Stimulated activated naive CD8-positive, alpha-beta T cell treated with anti-CD3 and anti-CD28 coated beads, Interleukin-15, amount 100 ng/mL, for 72 hours (primary cell): ENCODE data around the gene SLC25A11.
"Not testable (repeated sequence)": the region's sequence is repeated elsewhere in the genome, so short reads cannot be mapped to it uniquely, and the experiment has no call there.

Source experiments
- ATAC-seq: fragments of 150-1000 bp; cut with Tn5 transposase; 2 replicates; pipeline ENCODE4 v1.10.0; 2021; ENCODE audit warnings: mild to moderate bottlenecking, moderate library complexity
- DNase-seq, 2 donors: peaks; one replicate each; pipeline ENCODE4 v3.0.0; 2021 to 2022
- H3K27ac Mint-ChIP-seq, 2 donors: one replicate each; pipeline ENCODE4 v1.8.0; 2022; ENCODE audit warnings: mild to moderate bottlenecking in 2 of 2, mixed read lengths in 2 of 2, moderate library complexity in 2 of 2
- H3K27me3 Mint-ChIP-seq: one replicate; pipeline ENCODE4 v1.8.0; 2022; ENCODE audit warnings: mixed read lengths
- H3K4me1 Mint-ChIP-seq: one replicate; pipeline ENCODE4 v1.8.0; 2022; ENCODE audit warnings: mild to moderate bottlenecking, mixed read lengths
- H3K4me3 Mint-ChIP-seq, 2 donors: one replicate each; pipeline ENCODE4 v1.8.0; 2022; ENCODE audit warnings: mild to moderate bottlenecking in 2 of 2, mixed read lengths in 2 of 2, moderate library complexity in 1 of 2
- H3K9me3 Mint-ChIP-seq, 2 donors: one replicate each; pipeline ENCODE4 v1.8.0; 2022; ENCODE audit warnings: mixed read lengths in 2 of 2

SLC25A11 gene

DNA sequence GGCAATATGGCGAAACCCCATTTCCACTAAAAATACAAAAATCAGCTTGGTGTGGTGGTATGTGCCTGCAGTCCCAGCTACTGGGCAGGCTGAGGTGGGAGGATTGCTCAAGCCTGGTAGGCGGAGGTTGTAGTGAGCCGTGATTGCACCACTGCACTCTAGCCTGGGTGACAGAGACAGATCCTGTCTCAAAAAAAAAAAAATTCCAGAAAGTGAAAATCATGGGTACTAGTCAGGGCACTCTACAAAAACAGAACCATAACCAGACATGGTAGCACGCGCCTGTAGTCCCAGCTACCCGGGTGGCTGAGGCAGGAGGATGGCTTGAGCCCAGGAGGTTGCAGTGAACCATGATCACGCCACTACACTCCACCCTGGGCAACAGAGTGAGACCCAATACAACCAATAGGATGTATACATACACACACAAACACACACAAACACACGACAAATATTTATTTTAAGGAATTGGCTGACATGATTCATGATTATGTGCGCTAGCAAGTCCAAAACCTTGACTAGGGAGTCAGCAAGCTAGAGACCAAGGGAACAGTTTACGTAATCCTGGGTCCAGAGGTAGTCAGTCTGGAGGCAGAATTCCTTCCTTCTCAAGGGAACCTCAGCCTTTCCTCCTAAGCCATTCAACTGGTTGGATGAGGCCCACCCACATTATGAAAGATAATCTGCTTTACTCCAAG lies 19.3 kb downstream of the SLC25A11 start:
- Mint-ChIP-seq H3K27ac (no peak overlapping the region), H3K4me1 (no peaks in the 10 kb centered on the region), H3K9me3 (no peaks in the 10 kb centered on the region), H3K27me3 (no peaks in the 10 kb centered on the region), H3K4me3 (no peak overlapping the region)
- ATAC-seq, result no peak
- no peak for DNase-seq

DNA sequence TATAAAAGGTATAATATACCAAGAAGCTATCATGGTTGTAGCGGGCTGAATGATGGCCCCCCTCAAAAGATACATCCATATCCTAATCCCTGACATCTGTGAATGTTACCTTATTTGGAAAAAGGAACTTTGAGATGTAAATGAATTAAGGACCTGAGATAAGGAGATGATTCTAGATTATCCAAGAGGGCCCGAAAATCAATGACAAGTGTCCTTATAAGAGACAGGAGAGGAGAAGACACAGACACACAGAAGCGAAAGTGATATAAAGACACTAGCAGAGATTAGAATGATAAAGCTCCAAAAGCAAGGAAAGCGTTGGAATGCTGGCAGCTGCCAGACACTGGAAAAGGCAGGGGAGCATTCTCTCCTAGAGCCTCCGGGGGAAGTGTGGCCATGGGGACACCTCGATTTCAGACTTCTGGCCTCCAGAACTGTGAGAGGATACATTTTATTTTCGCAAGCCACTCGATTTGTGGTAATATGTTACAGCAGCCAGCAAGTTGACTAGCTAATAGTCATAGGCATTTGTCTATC lies 20.3 kb downstream of the SLC25A11 start:
- no peak for DNase-seq
- H3K9me3 Mint-ChIP-seq, result no peaks in the 10 kb centered on the region
- no peak overlapping the region for H3K4me3 Mint-ChIP-seq
- H3K27me3 Mint-ChIP-seq, result no peaks in the 10 kb centered on the region
- H3K4me1 Mint-ChIP-seq, result no peaks in the 10 kb centered on the region
- no peak overlapping the region for H3K27ac Mint-ChIP-seq
- no peak for ATAC-seq

GRCh38 chr17:4914551-4914950 lies 25.3 kb downstream of the SLC25A11 start:
- H3K27me3 Mint-ChIP-seq, DNase-seq, H3K27ac Mint-ChIP-seq, H3K9me3 Mint-ChIP-seq, H3K4me1 Mint-ChIP-seq, ATAC-seq, H3K4me3 Mint-ChIP-seq: not testable (repeated sequence)

- no peak overlapping the region for H3K4me3 Mint-ChIP-seq
- no peaks in the 10 kb centered on the region for H3K9me3 Mint-ChIP-seq
- H3K27me3 Mint-ChIP-seq, result no peaks in the 10 kb centered on the region
- H3K4me1 Mint-ChIP-seq, result no peaks in the 10 kb centered on the region
- DNase-seq, result no peak
- H3K27ac Mint-ChIP-seq, result no peak overlapping the region
- ATAC-seq, result no peak
Observed at GRCh38 chr17:4913994-4914393, 25.9 kb downstream of the SLC25A11 start.

DNA sequence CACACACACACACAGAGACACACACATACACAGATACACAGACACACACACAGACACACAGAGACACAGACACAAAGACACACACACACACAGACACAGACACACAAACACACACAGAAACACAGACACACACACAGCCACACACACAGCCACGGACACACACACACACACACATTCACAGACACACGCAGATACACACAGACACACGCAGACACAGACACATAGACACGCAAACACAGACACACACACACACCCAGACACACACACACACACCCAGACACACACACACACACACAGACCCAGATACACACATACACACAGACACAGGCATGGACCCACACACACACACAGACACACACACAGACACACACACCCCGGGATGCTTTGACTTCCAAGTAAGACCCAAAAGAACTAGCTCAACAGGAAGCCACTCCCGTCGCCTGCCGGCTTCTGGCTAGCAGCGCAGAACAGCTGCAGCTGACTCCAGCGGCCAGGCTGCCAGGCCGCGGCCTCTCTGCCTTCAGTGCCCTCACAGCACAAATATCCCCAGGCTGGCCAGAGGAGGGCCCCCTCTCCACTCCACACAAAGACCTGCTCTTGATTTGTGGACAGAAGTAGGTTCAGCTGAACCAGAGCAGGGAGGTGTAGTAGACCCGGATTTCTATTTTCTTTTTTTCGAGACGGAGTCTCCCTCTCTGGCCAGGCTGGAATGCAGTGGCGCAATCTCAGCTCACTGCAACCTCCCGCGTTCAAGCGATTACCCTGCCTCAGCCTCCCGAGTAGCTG lies 30.9 kb downstream of the SLC25A11 start:
- no peak overlapping the region for H3K4me3 Mint-ChIP-seq
- DNase-seq (peak; percentile 77 to 83), ATAC-seq (peak; percentile 99)
- no peaks in the 10 kb centered on the region for H3K27me3 Mint-ChIP-seq
- no peaks in the 10 kb centered on the region for H3K9me3 Mint-ChIP-seq
- no peak overlapping the region for H3K27ac Mint-ChIP-seq
- peaks cover 5% of the 10 kb centered on the region for H3K4me1 Mint-ChIP-seq

- Mint-ChIP-seq H3K4me3 (no peak overlapping the region), H3K9me3 (no peaks in the 10 kb centered on the region), H3K27ac (no peak overlapping the region), H3K4me1 (peaks cover 11% of the 10 kb centered on the region), H3K27me3 (no peaks in the 10 kb centered on the region)
- DNase-seq, result no peak
- ATAC-seq, result peak; percentile 3
Observed at GRCh38 chr17:4908301-4908700, 31.5 kb downstream of the SLC25A11 start.

- peaks cover 27% of the 10 kb centered on the region for H3K4me1 Mint-ChIP-seq
- not testable (repeated sequence) for H3K9me3 Mint-ChIP-seq, H3K27ac Mint-ChIP-seq, H3K27me3 Mint-ChIP-seq, H3K4me3 Mint-ChIP-seq, ATAC-seq, DNase-seq
Observed at GRCh38 chr17:4906642-4907041, 33.2 kb downstream of the SLC25A11 start.

GRCh38 chr17:4903051-4903818 lies 36.6 kb downstream of the SLC25A11 start, which contains the start of gene CHRNE:
TSS of gene CHRNE (minus strand) at chr17:4903098. CDS start at chr17:4903063, 35 bp downstream.
- H3K27me3 Mint-ChIP-seq, result no peaks in the 10 kb centered on the region
- H3K9me3 Mint-ChIP-seq, result no peaks in the 10 kb centered on the region
- DNase-seq (peak; percentile 70 to 75), ATAC-seq (peak; percentile 55)
- H3K4me3 Mint-ChIP-seq, result peak within 1 kb of the TSS; percentile 53 to 71
- H3K27ac Mint-ChIP-seq, result peak within 1 kb of the TSS; percentile 2 to 51
- peaks cover 52% of the 10 kb centered on the region for H3K4me1 Mint-ChIP-seq

GRCh38 chr17:4902540-4902939 lies 37.3 kb downstream of the SLC25A11 start:
- peak overlapping the region in 1 of 2 donors; percentile 51 for H3K27ac Mint-ChIP-seq
- ATAC-seq (no peak), DNase-seq (no peak)
- no peaks in the 10 kb centered on the region for H3K9me3 Mint-ChIP-seq
- peaks cover 55% of the 10 kb centered on the region for H3K4me1 Mint-ChIP-seq
- no peaks in the 10 kb centered on the region for H3K27me3 Mint-ChIP-seq
- peak overlapping the region; percentile 53 to 71 for H3K4me3 Mint-ChIP-seq

GRCh38 chr17:4901648-4902344 lies 38.0 kb downstream of the SLC25A11 start:
- DNase-seq, result no peak
- Mint-ChIP-seq H3K9me3 (no peaks in the 10 kb centered on the region), H3K27ac (peak overlapping the region in 1 of 2 donors; percentile 48), H3K4me3 (peak overlapping the region; percentile 91 to 97), H3K27me3 (no peaks in the 10 kb centered on the region), H3K4me1 (peaks cover 55% of the 10 kb centered on the region)
- no peak for ATAC-seq

- ATAC-seq (no peak), DNase-seq (no peak)
- Mint-ChIP-seq H3K4me1 (peaks cover 55% of the 10 kb centered on the region), H3K27ac (peak overlapping the region in 1 of 2 donors; percentile 80), H3K27me3 (no peaks in the 10 kb centered on the region), H3K4me3 (peak overlapping the region; percentile 91 to 97), H3K9me3 (no peaks in the 10 kb centered on the region)
Observed at GRCh38 chr17:4901108-4901647, 38.7 kb downstream of the SLC25A11 start.

- ATAC-seq (peak; percentile 54), DNase-seq (peak; percentile 65 to 68)
- peak overlapping the region; percentile 94 to 98 for H3K27ac Mint-ChIP-seq
- H3K9me3 Mint-ChIP-seq, result no peaks in the 10 kb centered on the region
- peaks cover 55% of the 10 kb centered on the region for H3K4me1 Mint-ChIP-seq
- peak overlapping the region; percentile 91 to 97 for H3K4me3 Mint-ChIP-seq
- H3K27me3 Mint-ChIP-seq, result no peaks in the 10 kb centered on the region
Observed at GRCh38 chr17:4900231-4901107, 39.4 kb downstream of the SLC25A11 start.

DNA sequence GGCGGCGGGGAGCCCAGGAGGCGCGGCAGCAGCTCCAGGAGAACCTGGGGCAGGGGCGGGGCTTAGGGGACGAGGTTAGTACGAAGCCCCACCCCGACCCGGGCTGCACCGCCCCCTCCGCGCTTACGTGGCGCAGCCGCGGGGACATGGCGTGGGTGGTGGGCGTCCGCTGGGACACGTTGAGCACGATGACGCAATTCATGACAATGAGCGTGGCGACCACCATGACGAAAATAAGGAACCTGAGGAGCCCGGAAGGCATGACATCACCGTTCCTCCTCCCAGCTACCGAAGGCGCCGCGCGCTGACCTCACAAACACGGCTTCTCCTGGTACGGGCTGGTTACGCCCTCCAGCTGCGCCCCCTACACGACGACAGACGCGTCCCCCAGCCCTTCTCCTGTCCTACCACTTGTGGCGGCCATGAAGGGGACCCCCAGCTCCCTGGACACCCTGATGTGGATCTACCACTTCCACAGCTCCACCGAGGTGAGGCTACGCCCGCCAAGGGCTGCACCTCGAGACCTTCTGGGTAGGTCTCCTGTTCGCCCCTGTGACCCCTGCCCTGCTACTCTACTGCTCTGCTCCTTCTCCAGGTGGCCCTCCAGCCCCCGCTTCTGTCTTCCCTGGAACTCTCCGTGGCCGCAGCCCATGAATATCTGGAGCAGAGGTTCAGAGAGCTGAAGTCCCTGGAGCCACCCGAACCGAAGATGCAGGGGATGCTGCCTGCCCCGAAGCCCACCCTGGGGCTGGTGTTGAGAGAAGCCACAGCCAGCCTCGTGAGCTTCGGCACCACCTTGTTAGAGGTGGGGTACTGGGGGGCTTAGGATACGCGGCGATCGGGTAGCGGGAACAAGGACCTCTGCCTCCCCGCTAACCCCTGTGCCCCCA lies 40.3 kb downstream of the SLC25A11 start, which contains the start of gene C17orf107:
C17orf107 (plus strand) TSS at position 196 of the 890 bp plus-strand sequence; CDS start at position 423, 227 bp downstream.
- ATAC-seq (peak; percentile 80), DNase-seq (peak; percentile 96)
- Mint-ChIP-seq H3K4me3 (peak within 1 kb of the TSS; percentile 91 to 97), H3K9me3 (no peaks in the 10 kb centered on the region), H3K4me1 (peaks cover 55% of the 10 kb centered on the region), H3K27me3 (no peaks in the 10 kb centered on the region), H3K27ac (peak within 1 kb of the TSS; percentile 94 to 98)
